H1 (cell line): Measurements from ENCODE around the gene NNMT. TPM values are rescaled to one million over a fixed set of nuclear protein-coding genes. Genes with fewer than 3 reads are reported as not detected.

Experiments used
- BRCA1 ChIP-seq: IDR thresholded peaks from 2 replicates; pipeline ENCODE4 v1.6.1; 2012; ENCODE audit warnings: low read depth, low read length, improper control_type of control experiment
- CHD7 ChIP-seq: fragments of 300-600 bp; sonication (generic); IDR thresholded peaks from 2 replicates; pipeline ENCODE4 v1.7.1; 2012; ENCODE audit warnings: low read length, moderate library complexity, mild to moderate bottlenecking, inconsistent platforms; ENCODE audit not compliant: insufficient replicate concordance
- CREB1 ChIP-seq: IDR thresholded peaks from 2 replicates; pipeline ENCODE4 v1.6.1; 2012; ENCODE audit warnings: inconsistent platforms
- EP300 ChIP-seq, 2 experiments: IDR thresholded peaks; 1 replicate in 1 of 2; 2 replicates in 1 of 2; pipeline ENCODE4 v1.6.1; 2011 to 2012; ENCODE audit warnings: low read depth in 2 of 2, low read length in 2 of 2, mild to moderate bottlenecking in 2 of 2, borderline replicate concordance in 1 of 2, inconsistent platforms in 1 of 2, moderate library complexity in 1 of 2
- RAD21 ChIP-seq, 2 experiments: IDR thresholded peaks in 1 of 2; conservative IDR thresholded peaks in 1 of 2; 2 replicates each; pipeline ENCODE4 v1.6.1; 2011; ENCODE audit warnings: low read depth in 2 of 2, low read length in 2 of 2, improper control_type of control experiment in 1 of 2, inconsistent platforms in 1 of 2, mild to moderate bottlenecking in 1 of 2, moderate library complexity in 1 of 2
- TAF1 ChIP-seq: IDR thresholded peaks from 2 replicates; pipeline ENCODE4 v1.6.1; 2011; ENCODE audit warnings: mild to moderate bottlenecking, low read depth, low read length
- TBP ChIP-seq: IDR thresholded peaks from 2 replicates; pipeline ENCODE4 v1.6.1; 2011; ENCODE audit warnings: low read depth, low read length, improper control_type of control experiment
- YY1 ChIP-seq: IDR thresholded peaks from 2 replicates; pipeline ENCODE4 v1.6.1; 2011; ENCODE audit warnings: low read depth, mild to moderate bottlenecking, low read length
- polyA plus RNA-seq, 7 experiments: library from polyadenylated mRNA; depleted of rRNA in 3 of 7; stranded (reverse) in 5 of 7; unstranded in 2 of 7; fragments of >200 nt in 5 of 7; fragments of 200-250 nt in 2 of 7; gene quantifications; 1 replicate in 5 of 7; 2 replicates in 1 of 7; 4 replicates in 1 of 7; pipeline versions ENCODE4 v1.2.1 to v1.2.3, GENCODE V29; 2011 to 2013; ENCODE audit warnings: missing spikeins in 2 of 7, mixed read lengths in 2 of 7
- total RNA-seq: library from RNA; stranded (reverse); fragmentation: NEBNext Ultra II Directional; extraction: Animal tissue kit (Norgen Biotek cat#: 25700); gene quantifications from 2 replicates; pipeline ENCODE4 v1.2.1, GENCODE V29; 2021
- TF ChIP-seq, protein P1 (sequence below): IDR thresholded peaks from 2 replicates; pipeline ENCODE4 v1.6.1; 2011; ENCODE audit warnings: low read depth, mild to moderate bottlenecking, low read length; ENCODE audit not compliant: insufficient read depth

NNMT gene
- total and polyA plus RNA-seq, 2 of the 8 experiments (the other 6 are each of a cell fraction or from before 2014, with no cell fraction given): not detected

- TF ChIP-seq CHD7 (no peak), TAF1 (no peak), EP300 (IDR thresholded peaks at IDR 0.05; ENCODE audit: borderline replicate concordance in 1 of 2, low read depth in 2 of 2, low read length in 2 of 2) (no peak), CREB1 (no peak), RAD21 (IDR thresholded peaks at IDR 0.05 in 1 of 2, conservative IDR thresholded peaks at IDR 0.05 in 1 of 2; ENCODE audit: low read depth in 2 of 2, low read length in 2 of 2) (no peak), TBP (no peak), YY1 (no peak), BRCA1 (no peak)
- TF ChIP-seq, protein P1, sequence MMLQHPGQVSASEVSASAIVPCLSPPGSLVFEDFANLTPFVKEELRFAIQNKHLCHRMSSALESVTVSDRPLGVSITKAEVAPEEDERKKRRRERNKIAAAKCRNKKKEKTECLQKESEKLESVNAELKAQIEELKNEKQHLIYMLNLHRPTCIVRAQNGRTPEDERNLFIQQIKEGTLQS: no peak
Observed at GRCh38 chr11:114358716-114359115, 62.5 kb downstream of the NNMT start (continued).
